Activated CD8-positive, alpha-beta memory T cell treated with anti-CD3 and anti-CD28 coated beads, Interleukin-2, amount 50 U/mL, for 48 hours (primary cell): ENCODE data around the gene SYNPR.

Experiments used
- DNase-seq: peaks from one replicate; pipeline ENCODE4 v3.0.0-alpha.2; 2020

SYNPR gene

GRCh38 chr3:63562323-63562722 is 284.2 kb downstream of the SYNPR start:
- no peak for DNase-seq

- no peak for DNase-seq
These were observed 285.5 kb downstream of the SYNPR start for GRCh38 chr3:63563572-63563971.

GRCh38 chr3:63565220-63565619 is 287.1 kb downstream of the SYNPR start:
- DNase-seq = no peak

- DNase-seq = no peak
These were observed 293.6 kb downstream of the SYNPR start for GRCh38 chr3:63571682-63572081.

- DNase-seq = no peak
These were observed 298.7 kb downstream of the SYNPR start for GRCh38 chr3:63576846-63577245.

GRCh38 chr3:63578858-63579257 is 300.8 kb downstream of the SYNPR start:
- no peak for DNase-seq

- no peak for DNase-seq
These were observed 302.0 kb downstream of the SYNPR start for GRCh38 chr3:63580151-63580550.

- no peak for DNase-seq
These were observed 304.9 kb downstream of the SYNPR start for GRCh38 chr3:63582943-63583500.

GRCh38 chr3:63584681-63585080 is 306.6 kb downstream of the SYNPR start:
- DNase-seq = no peak

- no peak for DNase-seq
These were observed 307.8 kb downstream of the SYNPR start for GRCh38 chr3:63585927-63586326.

GRCh38 chr3:63588895-63589294 is 310.8 kb downstream of the SYNPR start:
- no peak for DNase-seq

- DNase-seq = no peak
These were observed 315.7 kb downstream of the SYNPR start for GRCh38 chr3:63593779-63594178.

GRCh38 chr3:63595221-63595620 is 317.1 kb downstream of the SYNPR start:
- no peak for DNase-seq

- no peak for DNase-seq
These were observed 318.9 kb downstream of the SYNPR start for GRCh38 chr3:63597019-63597418.

- DNase-seq = no peak
These were observed 329.6 kb downstream of the SYNPR start for GRCh38 chr3:63607716-63608115.

- DNase-seq = no peak
These were observed 331.3 kb downstream of the SYNPR start for GRCh38 chr3:63609408-63609807.

GRCh38 chr3:63609834-63610233 is 331.7 kb downstream of the SYNPR start:
- no peak for DNase-seq

GRCh38 chr3:63611382-63611781 is 333.3 kb downstream of the SYNPR start:
- DNase-seq = no peak

GRCh38 chr3:63613561-63613960 is 335.5 kb downstream of the SYNPR start:
- no peak for DNase-seq

- no peak for DNase-seq
These were observed 339.3 kb downstream of the SYNPR start for GRCh38 chr3:63617391-63617790.

GRCh38 chr3:63624941-63625560 is 346.9 kb downstream of the SYNPR start:
- no peak for DNase-seq

- DNase-seq = no peak
These were observed 353.6 kb downstream of the SYNPR start for GRCh38 chr3:63631670-63632069.

- no peak for DNase-seq
These were observed 357.1 kb downstream of the SYNPR start for GRCh38 chr3:63635186-63635585.

- DNase-seq = no peak
These were observed 361.7 kb downstream of the SYNPR start for GRCh38 chr3:63639806-63640205.

- DNase-seq = no peak
These were observed 364.4 kb downstream of the SYNPR start for GRCh38 chr3:63642488-63642887.
